Esophagus (tissue), 2 donors: ENCODE results near the gene LAMA2. TPM values are rescaled to one million over a fixed set of nuclear protein-coding genes. Genes with fewer than 3 reads are reported as not detected.

ENCODE experiments used
- H3K27ac ChIP-seq, 2 donors: one replicate each; pipeline ENCODE4 v1.5.1; 2013; ENCODE audit warnings: low read depth in 2 of 2, mild to moderate bottlenecking in 2 of 2, inconsistent platforms in 1 of 2, low read length in 1 of 2, moderate library complexity in 1 of 2
- H3K27me3 ChIP-seq, 2 donors: one replicate each; pipeline ENCODE4 v1.6.1; 2013; ENCODE audit warnings: low read length in 2 of 2, control low read depth in 1 of 2, mild to moderate bottlenecking in 1 of 2; ENCODE audit not compliant: insufficient read depth in 2 of 2, control insufficient read depth in 1 of 2
- H3K36me3 ChIP-seq, 2 donors: one replicate each; pipeline ENCODE4 v1.6.1; 2013; ENCODE audit warnings: low read length in 1 of 2; ENCODE audit not compliant: control insufficient read depth in 2 of 2, insufficient read depth in 2 of 2
- H3K4me1 ChIP-seq, 2 donors: one replicate each; pipeline ENCODE4 v1.6.1; 2013; ENCODE audit warnings: low read length in 1 of 2; ENCODE audit not compliant: control insufficient read depth in 2 of 2, insufficient read depth in 2 of 2
- H3K4me3 ChIP-seq, 2 donors: one replicate each; pipeline ENCODE4 v1.5.1; 2013; ENCODE audit warnings: low read length in 2 of 2, mild to moderate bottlenecking in 2 of 2, low read depth in 1 of 2, moderate library complexity in 1 of 2
- H3K9me3 ChIP-seq, 2 donors: one replicate each; pipeline ENCODE4 v1.6.1; 2013; ENCODE audit warnings: mild to moderate bottlenecking in 2 of 2, low read depth in 1 of 2, low read length in 1 of 2, moderate library complexity in 1 of 2; ENCODE audit not compliant: control insufficient read depth in 2 of 2, insufficient read depth in 1 of 2
- WGBS, 2 donors: extraction: QIAGEN DNeasy Blood & Tissue Kit; methylation state at CpG; one replicate each; pipeline ENCODE4 v1.1.7; 2013; 5-methylcytosine and 5-hydroxymethylcytosine counted together
- polyA plus RNA-seq, 2 donors: library from polyadenylated mRNA; stranded (reverse); fragments of 200-250 nt; gene quantifications; one replicate each; pipeline ENCODE4 v1.2.3, GENCODE V29; 2013
- donor health status: healthy with polysubstance abuse.
- donor health status: Bipolar disorder and iron deficiency.

Gene LAMA2
- polyA plus RNA-seq, 2 donors: 0.67 to 2.7 TPM

- Histone ChIP-seq H3K27ac (no peak overlapping the region), H3K36me3 (no peaks in the 10 kb centered on the region), H3K4me1 (no peaks in the 10 kb centered on the region), H3K4me3 (no peak overlapping the region), H3K9me3 (no peaks in the 10 kb centered on the region), H3K27me3 (no peaks in the 10 kb centered on the region)
- WGBS, 2 donors: 61 to 72% methylated on average over 5 of the region's 5 CpGs
These were observed 323.9 kb downstream of the LAMA2 start for GRCh38 chr6:129206821-129207220.

GRCh38 chr6:129207832-129208231 lies 324.9 kb downstream of the LAMA2 start:
- no peaks in the 10 kb centered on the region for H3K9me3 ChIP-seq
- WGBS, 2 donors: 76 to 89% methylated on average over 1 of the region's 1 CpG
- H3K36me3 ChIP-seq: no peaks in the 10 kb centered on the region
- no peak overlapping the region for H3K4me3 ChIP-seq
- H3K4me1 ChIP-seq: no peaks in the 10 kb centered on the region
- no peaks in the 10 kb centered on the region for H3K27me3 ChIP-seq
- H3K27ac ChIP-seq: no peak overlapping the region

- no peak overlapping the region for H3K27ac ChIP-seq
- H3K27me3 ChIP-seq: no peaks in the 10 kb centered on the region
- H3K4me1 ChIP-seq: no peaks in the 10 kb centered on the region
- H3K9me3 ChIP-seq: no peaks in the 10 kb centered on the region
- no peaks in the 10 kb centered on the region for H3K36me3 ChIP-seq
- H3K4me3 ChIP-seq: no peak overlapping the region
These were observed 325.6 kb downstream of the LAMA2 start for GRCh38 chr6:129208415-129209034.

GRCh38 chr6:129209355-129209754 lies 326.4 kb downstream of the LAMA2 start:
- no peaks in the 10 kb centered on the region for H3K36me3 ChIP-seq
- H3K27me3 ChIP-seq: no peaks in the 10 kb centered on the region
- H3K27ac ChIP-seq: no peak overlapping the region
- no peak overlapping the region for H3K4me3 ChIP-seq
- no peaks in the 10 kb centered on the region for H3K9me3 ChIP-seq
- no peaks in the 10 kb centered on the region for H3K4me1 ChIP-seq
- WGBS, 2 donors: 75 to 86% methylated on average over 6 of the region's 6 CpGs

GRCh38 chr6:129210684-129211083 lies 327.7 kb downstream of the LAMA2 start:
- no peaks in the 10 kb centered on the region for H3K36me3 ChIP-seq
- H3K27me3 ChIP-seq: no peaks in the 10 kb centered on the region
- H3K4me3 ChIP-seq: no peak overlapping the region
- H3K27ac ChIP-seq: no peak overlapping the region
- H3K9me3 ChIP-seq: no peaks in the 10 kb centered on the region
- no peaks in the 10 kb centered on the region for H3K4me1 ChIP-seq
- 86 to 92% methylated on average over 4 of the region's 4 CpGs for WGBS, 2 donors

GRCh38 chr6:129211626-129212025 lies 328.7 kb downstream of the LAMA2 start:
- Histone ChIP-seq H3K27ac (no peak overlapping the region), H3K4me3 (no peak overlapping the region), H3K36me3 (no peaks in the 10 kb centered on the region), H3K9me3 (no peaks in the 10 kb centered on the region), H3K4me1 (no peaks in the 10 kb centered on the region), H3K27me3 (no peaks in the 10 kb centered on the region)
- WGBS, 2 donors: 78 to 92% methylated on average over 1 of the region's 1 CpG

GRCh38 chr6:129212081-129212480 lies 329.1 kb downstream of the LAMA2 start:
- WGBS, 2 donors: 72 to 74% methylated on average over 3 of the region's 3 CpGs
- H3K4me1 ChIP-seq: no peaks in the 10 kb centered on the region
- no peaks in the 10 kb centered on the region for H3K36me3 ChIP-seq
- no peak overlapping the region for H3K4me3 ChIP-seq
- no peak overlapping the region for H3K27ac ChIP-seq
- no peaks in the 10 kb centered on the region for H3K9me3 ChIP-seq
- no peaks in the 10 kb centered on the region for H3K27me3 ChIP-seq

- Histone ChIP-seq H3K27me3 (no peaks in the 10 kb centered on the region), H3K4me1 (no peaks in the 10 kb centered on the region), H3K9me3 (no peaks in the 10 kb centered on the region), H3K4me3 (no peak overlapping the region), H3K27ac (no peak overlapping the region), H3K36me3 (no peaks in the 10 kb centered on the region)
These were observed 332.3 kb downstream of the LAMA2 start for GRCh38 chr6:129215246-129215645.

GRCh38 chr6:129215916-129216520 lies 333.1 kb downstream of the LAMA2 start:
- Histone ChIP-seq H3K27me3 (no peaks in the 10 kb centered on the region), H3K27ac (no peak overlapping the region), H3K4me1 (no peaks in the 10 kb centered on the region), H3K4me3 (no peak overlapping the region), H3K36me3 (no peaks in the 10 kb centered on the region), H3K9me3 (no peaks in the 10 kb centered on the region)
- 21 to 28% methylated on average over 1 of the region's 1 CpG for WGBS, 2 donors

GRCh38 chr6:129217701-129218100 lies 334.8 kb downstream of the LAMA2 start:
- Histone ChIP-seq H3K9me3 (no peaks in the 10 kb centered on the region), H3K4me3 (no peak overlapping the region), H3K27me3 (no peaks in the 10 kb centered on the region), H3K27ac (no peak overlapping the region), H3K36me3 (no peaks in the 10 kb centered on the region), H3K4me1 (no peaks in the 10 kb centered on the region)
